ENCODE results near the gene GGTA1.
A peak's percentile ranks its signal among the peaks of the same experiment; 100 is the strongest.

The GGTA1 gene

DNA sequence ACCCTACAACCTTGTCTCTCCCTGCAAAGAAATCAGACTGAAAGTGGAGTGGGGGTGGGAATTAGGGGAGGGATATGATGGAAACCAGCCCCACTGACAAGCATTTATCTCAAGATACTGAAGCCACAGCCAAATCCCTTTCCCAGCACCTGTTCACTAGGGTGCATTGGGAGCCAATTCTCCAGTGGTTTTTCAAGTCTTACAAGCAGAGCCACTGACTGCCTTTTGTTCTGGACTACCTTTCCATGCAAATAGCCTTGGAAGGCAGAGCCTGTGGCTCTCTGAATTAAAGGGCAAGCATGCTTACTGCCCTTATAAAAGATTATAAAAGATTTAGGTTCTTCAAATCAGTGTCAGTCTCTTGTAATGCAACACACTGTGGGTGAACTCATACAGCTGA is 8.8 kb upstream of the GGTA1 start:
- H3K27me3 ChIP-seq (replicated peaks; ENCODE audit: control insufficient read depth, insufficient read depth, low read length): no peaks in the 10 kb centered on the region

DNA sequence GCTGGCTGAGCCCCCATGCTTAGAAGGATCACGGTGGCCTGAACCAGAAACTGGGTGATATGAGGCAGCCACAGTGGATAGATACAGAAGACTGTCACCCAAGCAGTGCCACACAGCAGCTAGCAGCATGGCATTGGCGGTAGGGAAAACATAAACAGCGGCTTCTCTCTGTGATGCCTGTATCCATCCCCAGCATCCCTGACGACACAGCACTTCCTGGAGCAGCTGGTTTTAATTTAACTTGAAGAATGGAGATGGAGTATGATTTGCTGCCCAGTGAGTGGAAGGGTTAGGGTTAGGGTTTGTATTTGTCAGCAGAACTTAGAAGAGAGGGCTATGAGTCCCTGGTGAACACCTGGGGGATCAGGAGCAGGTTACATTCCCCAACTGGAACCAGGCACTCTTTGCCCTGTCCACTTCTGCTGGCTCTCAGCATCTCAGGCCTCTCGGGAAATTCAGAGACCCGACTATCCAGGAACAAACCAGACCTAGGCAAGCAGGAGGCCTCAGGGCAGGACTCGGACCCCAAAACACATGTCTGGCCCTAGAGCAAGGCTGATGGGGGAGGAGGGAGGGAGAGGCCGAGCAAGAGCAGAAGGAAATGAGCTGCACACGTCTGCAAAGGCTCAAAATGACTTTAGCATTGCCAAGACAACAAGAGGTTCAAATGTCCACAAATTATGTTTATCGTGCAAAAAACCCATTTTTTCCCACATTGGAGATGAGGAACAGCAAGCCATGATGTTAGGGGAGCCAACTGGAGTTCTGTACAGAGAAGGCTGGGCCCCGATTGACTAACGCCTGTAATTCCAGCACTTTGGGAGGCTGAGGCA is 6.5 kb upstream of the GGTA1 start:
- H3K27me3 ChIP-seq (replicated peaks; ENCODE audit: control insufficient read depth, insufficient read depth, low read length): no peaks in the 10 kb centered on the region
- H3K36me3 ChIP-seq (ENCODE audit: control insufficient read depth, insufficient read depth, low read length): no peaks in the 10 kb centered on the region
- no peak for TF ChIP-seq CTCF (IDR thresholded peaks at IDR 0.05; ENCODE audit: insufficient read depth, low read length, poor library complexity, severe bottlenecking)
- no peak overlapping the region for H3K4me3 ChIP-seq (replicated peaks; ENCODE audit: low read depth, low read length)
- no peak for DNase-seq (ENCODE audit: extremely low read depth, insufficient read length)

More for the DNA sequence above, 8.8 kb upstream of the GGTA1 start:
- no peak for DNase-seq (ENCODE audit: extremely low read depth, insufficient read length)
- Histone ChIP-seq H3K36me3 (ENCODE audit: control insufficient read depth, insufficient read depth, low read length) (no peaks in the 10 kb centered on the region), H3K4me3 (replicated peaks; ENCODE audit: low read depth, low read length) (no peak overlapping the region)
- TF ChIP-seq CTCF (IDR thresholded peaks at IDR 0.05; ENCODE audit: insufficient read depth, low read length, poor library complexity, severe bottlenecking): no peak

- Histone ChIP-seq H3K36me3 (ENCODE audit: control insufficient read depth, insufficient read depth, low read length) (no peaks in the 10 kb centered on the region), H3K27me3 (replicated peaks; ENCODE audit: control insufficient read depth, insufficient read depth, low read length) (no peaks in the 10 kb centered on the region; the same call in 1 of the 2 replicates), H3K4me3 (replicated peaks; ENCODE audit: low read depth, low read length) (no peak overlapping the region)
- DNase-seq (ENCODE audit: extremely low read depth, insufficient read length): no peak
- TF ChIP-seq CTCF (IDR thresholded peaks at IDR 0.05; ENCODE audit: insufficient read depth, low read length, poor library complexity, severe bottlenecking): no peak
These were observed 3.8 kb upstream of the GGTA1 start for GRCh38 chr9:121503444-121503843.

DNA sequence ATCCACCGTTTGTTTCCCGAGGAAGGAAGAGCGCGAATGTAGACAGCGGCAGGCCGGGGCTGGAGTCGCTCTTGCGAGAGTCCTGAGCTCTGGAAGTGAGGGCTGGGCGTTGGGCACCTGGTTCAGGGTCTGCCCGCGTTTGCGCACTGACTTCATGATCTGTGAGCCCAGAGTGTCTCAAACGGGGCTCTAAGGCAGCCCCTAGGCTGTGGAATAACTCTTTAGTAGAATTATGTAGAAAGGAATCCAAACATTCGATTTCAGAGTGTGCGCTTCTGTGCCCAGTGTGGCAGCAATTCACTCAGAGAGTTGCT is 478 bp upstream of the GGTA1 start:
- no peak for DNase-seq (ENCODE audit: extremely low read depth, insufficient read length)
- Histone ChIP-seq H3K27me3 (replicated peaks; ENCODE audit: control insufficient read depth, insufficient read depth, low read length) (no peaks in the 10 kb centered on the region; the same call in 1 of the 2 replicates), H3K36me3 (ENCODE audit: control insufficient read depth, insufficient read depth, low read length) (no peaks in the 10 kb centered on the region), H3K4me3 (replicated peaks; ENCODE audit: low read depth, low read length) (no peak overlapping the region)
- no peak for TF ChIP-seq CTCF (IDR thresholded peaks at IDR 0.05; ENCODE audit: insufficient read depth, low read length, poor library complexity, severe bottlenecking)

DNA sequence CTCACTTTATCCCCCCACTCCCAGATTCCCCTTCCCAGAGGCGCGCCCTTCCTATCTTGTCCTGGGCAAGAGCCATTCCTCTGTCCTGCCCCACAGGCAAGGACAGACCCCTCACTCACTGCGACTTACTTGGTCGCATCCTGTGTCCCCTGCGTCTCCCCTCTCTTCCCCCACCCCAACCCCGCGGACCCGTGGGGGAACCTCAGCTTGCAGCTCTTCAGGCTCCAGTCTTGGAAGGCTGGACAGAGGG is 542 bp downstream of the GGTA1 start:
- TF ChIP-seq CTCF (IDR thresholded peaks at IDR 0.05; ENCODE audit: insufficient read depth, low read length, poor library complexity, severe bottlenecking): no peak
- Histone ChIP-seq H3K36me3 (ENCODE audit: control insufficient read depth, insufficient read depth, low read length) (no peaks in the 10 kb centered on the region), H3K27me3 (replicated peaks; ENCODE audit: control insufficient read depth, insufficient read depth, low read length) (no peaks in the 10 kb centered on the region; the same call in 1 of the 2 replicates), H3K4me3 (replicated peaks; ENCODE audit: low read depth, low read length) (no peak overlapping the region; the same call in 1 of the 2 replicates)
- peak; percentile 16 for DNase-seq (ENCODE audit: extremely low read depth, insufficient read length)

Measured in GM06990 (cell line).